K562 (cell line): ENCODE results near the gene OR2V2. TPM values are rescaled to one million over a fixed set of nuclear protein-coding genes. Genes with fewer than 3 reads are reported as not detected.
A peak's percentile ranks its signal among the peaks of the same experiment; 100 is the strongest.

Source experiments
- CEBPB ChIP-seq: fragments of 450-650 bp; IDR thresholded peaks from 2 replicates; pipeline ENCODE4 v1.6.1; 2016; ENCODE audit warnings: missing genetic modification characterization, missing compliant biosample characterization
- CXXC5 ChIP-seq: fragments of 250-450 bp; sonication (Bioruptor Pico); IDR thresholded peaks from 2 replicates; pipeline ENCODE4 v1.8.0; 2022; ENCODE audit warnings: inconsistent platforms, mild to moderate bottlenecking, moderate library complexity
- HNRNPK ChIP-seq: fragments of 200-400 bp; formaldehyde crosslinking; IDR thresholded peaks from one replicate; pipeline ENCODE4 v1.6.1; 2018; ENCODE audit warnings: mild to moderate bottlenecking, low read depth, low read length; ENCODE audit not compliant: poor library complexity, severe bottlenecking
- HNRNPL ChIP-seq: fragments of 200-400 bp; formaldehyde crosslinking; IDR thresholded peaks from 2 replicates; pipeline ENCODE4 v1.6.1; 2017; ENCODE audit warnings: low read depth, mild to moderate bottlenecking, low read length
- HOXB6 ChIP-seq: fragments of 250-450 bp; sonication (Bioruptor Pico); IDR thresholded peaks from 2 replicates; pipeline ENCODE4 v1.5.1; 2022; ENCODE audit warnings: mild to moderate bottlenecking, borderline replicate concordance
- KDM2B ChIP-seq: fragments of 250-450 bp; sonication (Bioruptor Pico); IDR thresholded peaks from 2 replicates; pipeline ENCODE4 v1.8.0; 2021; ENCODE audit warnings: mild to moderate bottlenecking, moderate library complexity
- NUFIP1 ChIP-seq: fragments of 450-650 bp; IDR thresholded peaks from 2 replicates; pipeline ENCODE4 v1.6.1; 2018; ENCODE audit not compliant: partially characterized antibody
- PHF21A ChIP-seq: fragments of 450-650 bp; IDR thresholded peaks from 2 replicates; pipeline ENCODE4 v1.6.1; 2017; ENCODE audit warnings: low read depth, borderline replicate concordance
- POLR2A ChIP-seq: fragments of 450-650 bp; conservative IDR thresholded peaks from 2 replicates; pipeline ENCODE4 v1.6.1; 2016
- POU5F1 ChIP-seq: fragments of 150-350 bp; IDR thresholded peaks from 2 replicates; pipeline ENCODE4 v1.6.1; 2014; ENCODE audit warnings: borderline replicate concordance, low read length, low read depth, mild to moderate bottlenecking; ENCODE audit not compliant: partially characterized antibody
- RB1 ChIP-seq: fragments of 450-650 bp; IDR thresholded peaks from 2 replicates; pipeline ENCODE4 v1.6.1; 2017; ENCODE audit warnings: low read depth, mild to moderate bottlenecking
- SMAD4 ChIP-seq: fragments of 250-450 bp; sonication (Bioruptor Pico); conservative IDR thresholded peaks from 2 replicates; pipeline ENCODE4 v1.8.0; 2021; ENCODE audit warnings: inconsistent platforms, mild to moderate bottlenecking, moderate library complexity
- STAT5B ChIP-seq: fragments of 250-450 bp; sonication (Bioruptor Pico); IDR thresholded peaks from 2 replicates; pipeline ENCODE4 v1.8.0; 2021; ENCODE audit warnings: mild to moderate bottlenecking, inconsistent platforms
- TEAD2 ChIP-seq: fragments of 450-650 bp; IDR thresholded peaks from 2 replicates; pipeline ENCODE4 v1.6.1; 2016; ENCODE audit warnings: missing genetic modification characterization, control low read depth, missing compliant biosample characterization
- TOE1 ChIP-seq, 2 experiments: fragments of 450-650 bp in 1 of 2; sonication (generic) in 1 of 2; formaldehyde crosslinking in 1 of 2; IDR thresholded peaks; 2 replicates each; pipeline versions ENCODE4 v1.7.1 to v1.8.0; 2016 to 2022; ENCODE audit warnings: borderline replicate concordance in 2 of 2, mild to moderate bottlenecking in 2 of 2, antibody characterized with exemption in 1 of 2, inconsistent platforms in 1 of 2, low read depth in 1 of 2, missing genetic modification reagents in 1 of 2, moderate library complexity in 1 of 2
- WHSC1 ChIP-seq: IDR thresholded peaks from one replicate; pipeline ENCODE4 v1.6.1; 2012; ENCODE audit warnings: low read length, control low read depth, inconsistent platforms
- ZNF124 ChIP-seq: sonication (generic); formaldehyde crosslinking; IDR thresholded peaks from 2 replicates; pipeline ENCODE4 v1.8.1; 2022; ENCODE audit warnings: missing genetic modification reagents
- ZNF175 ChIP-seq: fragments of 200-800 bp; sonication (Bioruptor generic); IDR thresholded peaks from 2 replicates; pipeline ENCODE4 v1.6.1; 2016; ENCODE audit warnings: low read depth, mild to moderate bottlenecking, missing genetic modification characterization, missing compliant biosample characterization
- ZNF655 ChIP-seq: fragments of 250-450 bp; sonication (Bioruptor Pico); IDR thresholded peaks from 2 replicates; pipeline ENCODE4 v1.5.0; 2021
- ZNF764 ChIP-seq: fragments of 250-450 bp; sonication (Bioruptor Pico); IDR thresholded peaks from 2 replicates; pipeline ENCODE4 v1.4.0; 2020; ENCODE audit warnings: low read depth, mild to moderate bottlenecking, moderate library complexity
- polyA plus RNA-seq, 8 experiments: library from polyadenylated mRNA; depleted of rRNA in 4 of 8; stranded (reverse) in 5 of 8; unstranded in 3 of 8; fragments of >200 nt; fragmentation: Nextera tagmentation in 2 of 8; fragmentation: Illumina TruSeq in 1 of 8; extraction: Ambion mirVana in 2 of 8; extraction: Trizol in 1 of 8; gene quantifications; 2 replicates each; pipeline versions ENCODE4 v1.2.1 to v1.2.3, GENCODE V29; 2011 to 2014; ENCODE audit warnings: inconsistent platforms in 1 of 8, missing spikeins in 1 of 8
- total RNA-seq, 7 experiments: library from RNA; depleted of rRNA in 6 of 7; stranded (reverse); fragments of >200 nt in 6 of 7; fragmentation: Illumina TruSeq in 2 of 7; extraction: Trizol in 2 of 7; gene quantifications; 2 replicates each; pipeline versions ENCODE4 v1.2.1 to v1.2.3, GENCODE V29; 2011 to 2021; ENCODE audit warnings: low replicate concordance in 1 of 7
- TF ChIP-seq, protein P1 (sequence below): sonication (generic); formaldehyde crosslinking; IDR thresholded peaks from 2 replicates; pipeline ENCODE4 v1.4.0; 2020; ENCODE audit warnings: mild to moderate bottlenecking, missing genetic modification reagents
- TF ChIP-seq, protein P2 (sequence below), 2 experiments: fragments of 450-650 bp; conservative IDR thresholded peaks; 2 replicates each; pipeline ENCODE4 v1.6.1; 2017; ENCODE audit warnings: mild to moderate bottlenecking in 2 of 2, moderate library complexity in 2 of 2

Gene OR2V2
- total and polyA plus RNA-seq, 9 of the 15 experiments (the other 6 are each of a cell fraction or from before 2014, with no cell fraction given), result 0.01 TPM; not detected in 8

DNA sequence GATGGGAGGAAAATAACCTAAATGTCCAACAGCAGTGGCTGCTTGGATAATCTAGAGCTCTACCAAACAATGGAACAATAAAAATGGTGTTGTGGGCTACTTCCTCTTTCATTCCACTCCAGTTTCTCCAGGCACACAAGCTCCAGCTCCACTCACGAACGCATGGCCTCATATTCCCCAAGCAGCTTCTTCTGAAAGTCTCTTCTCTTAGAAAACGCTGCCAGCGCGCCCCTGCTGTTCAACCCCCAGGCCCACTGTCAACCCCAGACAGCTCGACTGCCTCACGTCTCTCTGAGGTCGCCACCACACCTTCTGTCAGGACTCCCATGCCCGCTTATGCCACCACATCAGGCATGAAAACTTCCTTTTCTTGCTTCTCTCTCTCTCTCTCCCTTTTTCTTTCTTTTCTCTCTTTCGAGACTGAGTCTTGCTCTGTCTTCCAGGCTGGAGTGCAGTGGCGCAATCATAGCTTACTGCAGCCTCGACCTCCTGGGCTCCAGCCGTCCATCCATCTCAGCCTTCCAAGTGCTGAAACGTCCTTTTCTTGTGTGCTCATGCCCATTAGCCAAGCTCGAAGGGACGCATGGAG lies 16.2 kb downstream of the OR2V2 start (continued):
- TF ChIP-seq PHF21A, result peak; percentile 38; the same call in 1 of the 2 replicates
- no peak for TF ChIP-seq HOXB6 (CRISPR knock-in tag)
- TF ChIP-seq, protein P1, sequence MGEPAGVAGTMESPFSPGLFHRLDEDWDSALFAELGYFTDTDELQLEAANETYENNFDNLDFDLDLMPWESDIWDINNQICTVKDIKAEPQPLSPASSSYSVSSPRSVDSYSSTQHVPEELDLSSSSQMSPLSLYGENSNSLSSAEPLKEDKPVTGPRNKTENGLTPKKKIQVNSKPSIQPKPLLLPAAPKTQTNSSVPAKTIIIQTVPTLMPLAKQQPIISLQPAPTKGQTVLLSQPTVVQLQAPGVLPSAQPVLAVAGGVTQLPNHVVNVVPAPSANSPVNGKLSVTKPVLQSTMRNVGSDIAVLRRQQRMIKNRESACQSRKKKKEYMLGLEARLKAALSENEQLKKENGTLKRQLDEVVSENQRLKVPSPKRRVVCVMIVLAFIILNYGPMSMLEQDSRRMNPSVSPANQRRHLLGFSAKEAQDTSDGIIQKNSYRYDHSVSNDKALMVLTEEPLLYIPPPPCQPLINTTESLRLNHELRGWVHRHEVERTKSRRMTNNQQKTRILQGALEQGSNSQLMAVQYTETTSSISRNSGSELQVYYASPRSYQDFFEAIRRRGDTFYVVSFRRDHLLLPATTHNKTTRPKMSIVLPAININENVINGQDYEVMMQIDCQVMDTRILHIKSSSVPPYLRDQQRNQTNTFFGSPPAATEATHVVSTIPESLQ (CRISPR knock-in tag), result no peak
- no peak for TF ChIP-seq TEAD2 (tag)
- TF ChIP-seq RB1, result no peak
- TF ChIP-seq TOE1 (IDR thresholded peaks at IDR 0.05; ENCODE audit: borderline replicate concordance), result peak; percentile 59; the same call in 1 of the 2 replicates
- TF ChIP-seq TOE1 (CRISPR knock-in tag; IDR thresholded peaks at IDR 0.05; ENCODE audit: borderline replicate concordance, low read depth), result no peak
- TF ChIP-seq WHSC1, result no peak
- TF ChIP-seq POLR2A, result peak; percentile 59
- TF ChIP-seq ZNF124 (CRISPR knock-in tag), result no peak
- no peak for TF ChIP-seq HNRNPL
- TF ChIP-seq, protein P2, sequence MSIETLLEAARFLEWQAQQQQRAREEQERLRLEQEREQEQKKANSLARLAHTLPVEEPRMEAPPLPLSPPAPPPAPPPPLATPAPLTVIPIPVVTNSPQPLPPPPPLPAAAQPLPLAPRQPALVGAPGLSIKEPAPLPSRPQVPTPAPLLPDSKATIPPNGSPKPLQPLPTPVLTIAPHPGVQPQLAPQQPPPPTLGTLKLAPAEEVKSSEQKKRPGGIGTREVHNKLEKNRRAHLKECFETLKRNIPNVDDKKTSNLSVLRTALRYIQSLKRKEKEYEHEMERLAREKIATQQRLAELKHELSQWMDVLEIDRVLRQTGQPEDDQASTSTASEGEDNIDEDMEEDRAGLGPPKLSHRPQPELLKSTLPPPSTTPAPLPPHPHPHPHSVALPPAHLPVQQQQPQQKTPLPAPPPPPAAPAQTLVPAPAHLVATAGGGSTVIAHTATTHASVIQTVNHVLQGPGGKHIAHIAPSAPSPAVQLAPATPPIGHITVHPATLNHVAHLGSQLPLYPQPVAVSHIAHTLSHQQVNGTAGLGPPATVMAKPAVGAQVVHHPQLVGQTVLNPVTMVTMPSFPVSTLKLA (conservative IDR thresholded peaks at IDR 0.05), result peak; percentile 38 to 67; a peak in 3 of 4 replicates
- TF ChIP-seq NUFIP1, result no peak
- TF ChIP-seq HNRNPK, result no peak
- TF ChIP-seq ZNF655 (CRISPR knock-in tag), result no peak
- no peak for TF ChIP-seq ZNF764 (CRISPR knock-in tag)
- no peak for TF ChIP-seq KDM2B (CRISPR knock-in tag)
- TF ChIP-seq POU5F1, result no peak
- TF ChIP-seq STAT5B (CRISPR knock-in tag), result no peak
- TF ChIP-seq SMAD4, result peak; percentile 70
- TF ChIP-seq CEBPB, result peak; percentile 92
- peak; percentile 48 for TF ChIP-seq CXXC5 (CRISPR knock-in tag)
- no peak for TF ChIP-seq ZNF175 (CRISPR knock-in tag)
